ENCODE results near the gene RUVBL2.

The RUVBL2 gene

DNA sequence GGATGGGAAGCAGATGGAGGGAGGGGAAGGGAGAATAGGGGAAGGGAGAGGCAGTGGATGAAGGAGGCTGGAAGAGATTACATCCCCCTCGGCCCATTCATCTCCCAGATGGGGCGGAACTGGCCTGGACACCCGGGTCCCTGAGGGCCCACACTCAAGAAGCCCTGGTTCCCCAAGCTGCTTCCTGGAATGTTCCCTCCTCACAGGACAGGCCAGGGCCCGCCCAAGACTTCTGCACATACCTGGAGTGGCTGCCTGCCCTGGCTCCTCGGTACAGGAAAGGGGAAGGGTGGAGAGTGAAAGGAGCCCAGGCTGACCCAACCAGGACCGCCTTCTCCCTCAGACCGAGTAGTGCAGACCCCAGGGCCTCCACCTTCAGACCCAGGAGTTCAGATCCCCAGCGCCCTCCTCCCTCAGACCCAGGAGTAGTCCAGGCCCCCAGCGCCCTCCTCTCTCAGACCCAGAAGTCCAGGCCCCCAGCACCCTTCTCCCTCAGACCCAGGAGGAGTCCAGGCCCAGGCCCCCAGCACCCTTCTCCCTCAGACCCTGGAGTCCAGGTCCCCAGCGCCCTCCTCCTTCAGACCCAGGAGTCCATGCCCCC, 70.4 kb downstream of the RUVBL2 start:
- H3K4me3 ChIP-seq (ENCODE audit: low read depth, low read length): no peak overlapping the region
- TF ChIP-seq CTCF (conservative IDR thresholded peaks at IDR 0.05; ENCODE audit: low read depth, low read length): no peak
- DNase-seq (ENCODE audit: low read depth): no peak

- no peak for DNase-seq (ENCODE audit: low read depth)
- no peak for TF ChIP-seq CTCF (conservative IDR thresholded peaks at IDR 0.05; ENCODE audit: low read depth, low read length)
- no peak within 1 kb of the TSS for H3K4me3 ChIP-seq (ENCODE audit: low read depth, low read length)
Observed at GRCh38 chr19:49064768-49065611, 71.3 kb downstream of the RUVBL2 start, which contains the start of gene NTF4. NTF4 (minus strand) TSS chr19:49064818; CDS start chr19:49061997, 2,821 bp downstream.

Data from choroid plexus epithelial cell (primary cell).